Gastrocnemius medialis (tissue), 4 donors: Measurements from ENCODE around the gene FYN. TPM values are rescaled to one million over a fixed set of nuclear protein-coding genes. Genes with fewer than 3 reads are reported as not detected.

Experiments used
- ATAC-seq, 2 donors: fragments of 150-250 bp; one replicate each; pipeline ENCODE4 v1.9.1; 2016
- DNase-seq, 2 donors: peaks; one replicate each; pipeline ENCODE4 v3.0.0-alpha.2; 2019
- H3K27ac ChIP-seq, 4 donors: fragments of 200-600 bp; sonication (generic); 1 replicate in 1 of 4; 2 replicates in 3 of 4; pipeline ENCODE4 v1.5.1; 2016 to 2018; ENCODE audit warnings: mild to moderate bottlenecking in 2 of 4, moderate library complexity in 1 of 4
- H3K27me3 ChIP-seq, 3 donors: fragments of 200-600 bp; sonication (generic) in 2 of 3; 1 replicate in 1 of 3; 2 replicates in 2 of 3; pipeline versions ENCODE4 v1.5.1 to v1.6.0; 2016 to 2019; ENCODE audit warnings: mild to moderate bottlenecking in 1 of 3, moderate library complexity in 1 of 3
- H3K36me3 ChIP-seq, 2 donors: fragments of 200-600 bp; sonication (generic) in 1 of 2; one replicate each; pipeline ENCODE4 v1.5.1; 2017 to 2018
- H3K4me1 ChIP-seq, 2 donors: fragments of 200-600 bp; sonication (generic) in 1 of 2; one replicate each; pipeline ENCODE4 v1.5.1; 2016 to 2017; ENCODE audit warnings: mild to moderate bottlenecking in 2 of 2
- H3K4me3 ChIP-seq, 4 donors: fragments of 200-600 bp; sonication (generic) in 3 of 4; 1 replicate in 1 of 4; 2 replicates in 3 of 4; pipeline ENCODE4 v1.5.1; 2016 to 2019; ENCODE audit warnings: mild to moderate bottlenecking in 2 of 4
- H3K9me3 ChIP-seq, 3 donors: fragments of 200-600 bp; sonication (generic) in 2 of 3; 1 replicate in 1 of 3; 2 replicates in 2 of 3; pipeline ENCODE4 v1.5.1; 2016 to 2019
- CTCF ChIP-seq, 5 experiments: fragments of 450-650 bp in 3 of 5; fragments of 200-600 bp in 2 of 5; sonication (generic) in 2 of 5; IDR thresholded peaks in 4 of 5; conservative IDR thresholded peaks in 1 of 5; 1 replicate in 4 of 5; 2 replicates in 1 of 5; pipeline ENCODE4 v1.5.1; 2016 to 2019; ENCODE audit warnings: antibody characterized with exemption in 5 of 5, mild to moderate bottlenecking in 3 of 5, moderate library complexity in 3 of 5
- POLR2A ChIP-seq, 2 donors: fragments of 450-650 bp; IDR thresholded peaks; one replicate each; pipeline ENCODE4 v1.6.1; 2017; ENCODE audit warnings: antibody characterized with exemption in 2 of 2, mild to moderate bottlenecking in 2 of 2, moderate library complexity in 2 of 2
- in situ Hi-C, 4 donors: fragments of 200-750 bp; cut with MboI; loops; one replicate each; pipeline versions ENCODE4 v1.15.0 to v1.8.0; 2017; ENCODE audit warnings: low sequenced_read_pairs in 4 of 4
- intact Hi-C: fragments of 100-400 bp; cut with DNase I; formaldehyde crosslinking; loops from one replicate; pipeline ENCODE4 v1.15.1; 2023; ENCODE audit warnings: low total_unique reads
- total RNA-seq, 4 donors: library from RNA; depleted of rRNA; stranded (reverse); fragments of >200 nt; gene quantifications; one replicate each; pipeline versions ENCODE4 v1.1.0 to v1.2.3, GENCODE V29; 2016

Gene FYN
- total RNA-seq, 4 donors from 2014 or later = 9.2 to 36.8 (median 17.0) TPM

- DNase-seq = no peak
- Histone ChIP-seq H3K4me3 (no peak overlapping the region), H3K4me1 (peaks cover 18 to 22% of the 10 kb centered on the region in 2 donors), H3K9me3 (no peaks in the 10 kb centered on the region), H3K36me3 (no peaks in the 10 kb centered on the region), H3K27ac (no peak overlapping the region), H3K27me3 (no peaks in the 10 kb centered on the region)
- intact Hi-C loops (no loop called here), in situ Hi-C loops (no loop called here)
- no peak for TF ChIP-seq POLR2A (IDR thresholded peaks at IDR 0.05)
- no peak for TF ChIP-seq CTCF (IDR thresholded peaks at IDR 0.05 in 4 of 5, conservative IDR thresholded peaks at IDR 0.05 in 1 of 5)
- no peak for ATAC-seq
Measured at GRCh38 chr6:111782887-111783466, 90.3 kb downstream of the FYN start.

GRCh38 chr6:111782192-111782809 is 91.0 kb downstream of the FYN start:
- intact Hi-C loops (no loop called here), in situ Hi-C loops (no loop called here)
- Histone ChIP-seq H3K27ac (no peak overlapping the region), H3K27me3 (no peaks in the 10 kb centered on the region), H3K4me3 (no peak overlapping the region), H3K9me3 (no peaks in the 10 kb centered on the region), H3K4me1 (peaks cover 18 to 22% of the 10 kb centered on the region in 2 donors), H3K36me3 (no peaks in the 10 kb centered on the region)
- TF ChIP-seq POLR2A (IDR thresholded peaks at IDR 0.05) (no peak), CTCF (IDR thresholded peaks at IDR 0.05 in 4 of 5, conservative IDR thresholded peaks at IDR 0.05 in 1 of 5) (no peak)
- ATAC-seq (no peak), DNase-seq (no peak)

- H3K4me1 ChIP-seq = peaks cover 18 to 30% of the 10 kb centered on the region in 2 donors
- H3K27ac ChIP-seq = no peak overlapping the region
Measured at GRCh38 chr6:111781041-111781708, 92.1 kb downstream of the FYN start.

GRCh38 chr6:111780393-111780792 is 92.9 kb downstream of the FYN start:
- TF ChIP-seq POLR2A (IDR thresholded peaks at IDR 0.05) (no peak), CTCF (IDR thresholded peaks at IDR 0.05 in 4 of 5, conservative IDR thresholded peaks at IDR 0.05 in 1 of 5) (no peak)
- Histone ChIP-seq H3K4me3 (no peak overlapping the region), H3K36me3 (no peaks in the 10 kb centered on the region), H3K27me3 (no peaks in the 10 kb centered on the region), H3K27ac (no peak overlapping the region), H3K4me1 (peaks cover 18 to 28% of the 10 kb centered on the region in 2 donors), H3K9me3 (no peaks in the 10 kb centered on the region)
- DNase-seq (no peak), ATAC-seq (no peak)
- intact Hi-C loops = no loop called here
- in situ Hi-C loops = no loop called here

More at GRCh38 chr6:111781041-111781708, 92.1 kb downstream of the FYN start:
- in situ Hi-C loops = no loop called here
- intact Hi-C loops = no loop called here
- H3K36me3 ChIP-seq = no peaks in the 10 kb centered on the region
- ATAC-seq (peak; percentile 33 to 41), DNase-seq (no peak)
- H3K4me3 ChIP-seq = no peak overlapping the region
- no peaks in the 10 kb centered on the region for H3K27me3 ChIP-seq
- TF ChIP-seq CTCF (IDR thresholded peaks at IDR 0.05 in 4 of 5, conservative IDR thresholded peaks at IDR 0.05 in 1 of 5) (no peak), POLR2A (IDR thresholded peaks at IDR 0.05) (no peak)
- H3K9me3 ChIP-seq = no peaks in the 10 kb centered on the region
